GM18517 (cell line): ENCODE results near the gene APBB1.
A peak's percentile ranks its signal among the peaks of the same experiment; 100 is the strongest.

Experiments
- ATAC-seq: cut with Tn5 transposase; IDR thresholded peaks from one replicate; pipeline ENCODE4 v1.9.1; 2021; ENCODE audit warnings: mild to moderate bottlenecking, moderate library complexity; ENCODE audit not compliant: unreplicated experiment

Gene APBB1

DNA sequence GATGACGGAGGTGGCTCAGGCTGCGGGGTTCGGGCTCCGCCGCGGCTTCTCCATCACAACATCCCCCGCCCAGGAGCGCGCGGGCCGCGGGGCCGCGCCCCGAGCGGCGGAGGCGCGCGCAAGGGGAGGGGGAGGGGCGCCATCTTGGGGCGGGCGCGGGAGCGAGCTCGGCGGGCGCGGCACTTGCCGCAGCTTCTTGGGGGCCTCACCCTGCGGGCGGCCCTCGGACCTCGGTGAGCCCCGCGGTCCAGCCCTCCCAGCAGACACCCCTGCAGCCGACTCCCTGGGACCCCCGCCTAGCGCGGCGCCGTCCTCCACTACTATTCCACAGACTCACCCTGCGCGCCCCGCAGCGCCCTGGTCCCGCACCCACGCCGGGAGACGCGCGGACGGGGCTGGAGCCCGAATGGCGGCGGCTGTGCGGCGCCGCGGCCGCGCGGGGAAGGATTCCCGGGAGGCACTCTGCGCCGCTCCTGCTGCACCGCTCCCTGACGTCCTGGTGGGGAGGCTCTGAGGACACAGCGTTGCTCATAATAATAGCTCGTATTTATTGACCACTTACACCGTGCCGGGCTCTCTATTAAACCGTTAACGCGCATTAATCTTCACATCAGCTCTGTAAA, at the start of gene APBB1:
TSS of gene APBB1 (minus strand) at position 86 of the 623 bp plus-strand sequence. CDS start 7,747 bp downstream, outside the sequence.
- ATAC-seq = no peak

DNA sequence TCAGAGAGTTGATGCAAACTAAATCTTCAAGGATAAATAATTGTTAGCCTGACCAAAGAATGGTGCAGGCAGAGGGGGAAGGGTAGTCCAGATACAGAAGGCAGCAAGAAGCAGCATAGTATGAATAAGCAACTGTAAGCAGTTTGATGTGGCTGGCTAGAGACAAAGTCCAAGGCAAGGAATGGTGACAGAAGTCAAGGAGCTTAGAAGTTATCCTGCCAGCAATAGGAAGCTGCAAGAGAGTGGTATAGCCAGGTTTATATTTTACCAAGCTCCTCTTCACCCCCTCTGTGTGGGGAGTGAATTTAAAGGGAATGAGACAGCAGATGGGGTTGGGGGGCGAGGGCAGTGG, 40.2 kb upstream of the APBB1 start:
- no peak for ATAC-seq

DNA sequence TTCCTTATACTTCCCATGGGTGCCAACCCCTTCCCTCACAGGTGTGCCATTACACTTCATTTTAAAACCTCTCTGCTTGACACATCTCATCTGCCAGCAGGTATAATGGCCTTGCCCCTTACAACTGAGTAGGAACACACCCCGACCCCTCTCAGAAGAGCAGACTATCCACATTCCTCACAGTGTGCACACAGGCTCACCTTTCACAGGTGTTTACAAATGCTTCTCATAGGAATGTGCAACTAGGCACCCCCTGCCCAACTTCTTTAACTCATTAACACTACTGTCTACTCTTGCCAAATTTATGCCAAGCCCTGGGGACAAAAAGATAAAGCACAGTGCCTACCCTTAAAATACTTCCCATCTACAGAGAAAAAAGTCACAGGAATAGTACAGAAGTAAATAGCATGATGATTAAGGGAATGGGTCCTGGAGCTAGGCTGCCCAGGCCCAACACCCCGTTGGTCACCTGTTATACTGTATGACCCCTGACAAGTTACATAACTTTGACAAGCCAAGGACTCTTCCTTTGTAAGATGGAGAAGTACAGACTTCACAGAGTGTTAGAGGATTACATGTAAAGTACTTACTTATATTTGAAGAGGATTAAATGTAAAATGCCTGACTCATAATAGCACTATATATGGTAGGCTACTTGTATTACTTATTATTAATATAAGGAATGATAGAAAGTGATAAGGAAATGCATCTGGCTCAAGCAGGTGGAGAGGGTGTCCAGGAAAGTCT, 39.6 kb upstream of the APBB1 start:
- ATAC-seq = no peak

DNA sequence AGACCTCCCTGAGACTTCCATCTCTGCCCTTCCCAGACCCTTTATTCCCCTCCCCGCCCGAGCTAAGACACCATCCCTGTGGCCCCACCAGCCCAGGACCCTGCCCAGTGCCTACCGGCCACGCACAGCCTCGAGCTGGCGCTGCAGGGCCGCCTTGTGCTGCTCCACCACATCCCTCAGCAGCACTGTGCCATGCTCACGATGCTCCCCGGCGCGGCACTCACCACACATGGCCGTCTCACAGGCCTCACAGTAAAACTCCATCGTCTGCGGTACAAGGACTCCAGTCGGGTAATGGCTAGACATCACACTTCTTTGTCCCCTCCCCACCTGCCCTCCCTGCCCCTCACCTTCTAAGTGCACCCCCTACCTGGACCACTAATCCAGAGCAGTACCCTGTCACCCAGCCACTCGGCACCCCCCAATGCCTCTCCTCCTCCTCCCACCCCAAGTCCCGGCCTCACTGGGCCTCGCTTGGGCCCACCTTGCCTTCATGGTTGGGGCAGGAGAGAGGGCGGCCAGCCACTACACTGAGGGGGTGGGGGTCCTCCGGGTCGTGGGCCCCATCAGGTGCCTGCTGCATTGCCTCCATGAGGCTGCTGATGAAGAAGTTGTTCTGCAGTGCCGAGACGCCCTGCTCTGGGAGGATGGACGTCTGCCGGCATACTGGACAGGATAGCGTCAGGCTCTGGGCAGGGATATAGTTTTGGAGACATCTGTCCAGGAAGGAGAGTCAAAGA, 38.9 kb upstream of the APBB1 start:
- ATAC-seq = no peak

DNA sequence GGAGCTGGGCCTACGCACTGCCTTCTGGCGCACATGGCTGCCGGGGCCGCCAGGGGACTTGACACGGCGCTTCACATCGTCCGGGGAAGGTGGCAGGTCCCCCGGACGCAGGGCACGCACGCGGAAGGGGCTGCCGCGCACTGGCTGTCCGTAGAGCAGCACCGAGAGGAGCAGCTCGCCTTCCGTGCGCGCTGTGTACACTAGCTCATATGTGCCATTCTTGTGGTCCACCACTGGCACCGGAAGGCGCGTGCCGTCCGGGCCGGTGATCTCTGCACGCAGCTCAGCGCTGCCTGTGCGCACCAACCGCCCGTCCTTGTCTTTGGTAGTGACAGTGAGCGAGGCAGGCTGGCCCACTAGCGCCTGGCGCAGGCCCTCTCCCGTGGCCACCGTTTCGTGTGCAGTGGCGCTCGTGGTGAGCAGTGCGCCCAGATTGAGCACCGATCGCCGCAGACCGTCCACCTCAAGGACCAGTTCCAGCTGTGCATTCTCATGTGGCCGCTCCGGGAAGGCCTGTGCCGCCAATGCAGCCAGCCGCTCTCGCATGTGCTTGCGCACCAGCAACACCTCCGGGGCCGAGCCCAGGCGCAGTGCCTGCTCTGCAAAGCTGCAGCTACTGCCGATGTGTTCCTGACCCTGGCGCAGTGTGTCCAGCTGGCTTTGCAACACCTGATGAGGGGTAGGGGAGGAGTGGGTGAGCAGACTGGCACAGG, 37.6 kb upstream of the APBB1 start:
- no peak for ATAC-seq

DNA sequence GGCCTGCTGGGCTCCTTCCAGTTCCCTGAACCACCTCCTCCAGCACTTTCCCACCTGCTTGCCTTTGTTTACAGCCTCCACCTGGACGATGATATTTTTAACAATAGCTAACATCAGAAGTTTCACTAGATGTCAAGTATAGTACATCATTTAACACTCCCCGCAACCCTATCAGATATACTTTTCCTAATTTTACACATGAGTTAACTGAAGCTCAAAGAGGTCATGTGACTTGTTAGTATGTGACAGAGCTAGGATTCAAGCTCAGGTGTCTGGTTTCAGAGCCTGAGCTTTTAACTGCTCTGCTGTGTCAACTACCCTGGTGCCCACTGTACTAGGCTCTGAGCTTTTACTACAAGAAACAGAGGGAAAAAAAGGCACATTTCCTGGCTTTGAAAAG, 36.2 kb upstream of the APBB1 start:
- no peak for ATAC-seq

DNA sequence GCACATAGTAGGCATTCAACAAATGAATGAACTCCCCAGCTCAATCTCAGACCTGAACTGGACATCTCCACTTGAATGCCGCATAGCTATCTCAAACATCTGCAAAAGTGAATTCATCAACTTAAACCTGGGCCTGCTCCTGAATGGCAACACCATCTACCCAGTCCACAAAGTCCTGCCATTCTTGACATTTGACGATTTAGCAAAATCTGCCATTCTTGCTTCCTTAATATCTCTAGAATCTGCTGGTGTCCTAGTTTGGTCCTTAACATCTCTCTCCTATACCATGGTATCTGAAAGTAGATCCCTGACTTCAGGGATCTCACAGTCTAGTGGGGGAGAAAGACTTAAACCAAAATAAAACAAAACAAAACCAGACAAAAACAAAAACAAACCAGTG, 34.3 kb upstream of the APBB1 start:
- ATAC-seq = no peak

DNA sequence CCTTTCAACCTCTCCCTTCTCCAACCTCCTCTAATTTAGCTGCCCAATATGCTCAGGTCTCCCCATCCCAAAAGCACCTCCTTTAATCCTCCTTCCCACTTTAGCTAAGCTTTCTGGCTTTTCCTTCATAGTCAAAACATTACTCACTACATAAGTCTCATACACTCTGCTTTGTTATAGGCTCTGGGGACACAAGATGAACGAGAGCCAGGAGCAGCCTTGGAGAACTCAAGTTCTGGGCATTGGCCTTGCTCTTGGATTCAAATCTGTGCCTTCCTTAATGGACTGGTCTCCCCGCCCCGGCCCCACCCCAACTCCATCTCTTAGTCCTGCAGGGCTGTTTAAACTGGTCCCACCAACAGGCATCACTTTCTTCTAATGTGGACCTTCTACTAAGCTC, 33.3 kb upstream of the APBB1 start:
- no peak for ATAC-seq

DNA sequence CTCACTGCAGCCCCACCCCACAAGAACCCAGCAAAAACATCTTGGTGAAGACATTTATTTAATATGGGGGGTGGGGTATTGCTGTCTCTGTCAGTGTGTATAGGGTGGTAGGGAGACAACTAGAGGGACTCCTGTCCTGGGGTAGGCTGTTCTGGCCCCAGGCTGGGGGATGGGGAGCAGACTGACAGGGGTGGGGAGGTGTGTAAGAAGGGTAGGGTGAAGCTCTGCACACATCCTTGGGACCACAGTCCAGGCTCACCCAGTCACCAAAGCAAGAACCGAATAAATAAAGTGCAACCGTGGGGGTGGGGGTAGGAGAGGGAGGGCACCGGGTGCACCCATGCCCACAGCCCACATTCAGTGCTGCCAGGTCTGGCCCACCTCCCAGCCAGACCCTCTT, 29.7 kb upstream of the APBB1 start:
- ATAC-seq = no peak

DNA sequence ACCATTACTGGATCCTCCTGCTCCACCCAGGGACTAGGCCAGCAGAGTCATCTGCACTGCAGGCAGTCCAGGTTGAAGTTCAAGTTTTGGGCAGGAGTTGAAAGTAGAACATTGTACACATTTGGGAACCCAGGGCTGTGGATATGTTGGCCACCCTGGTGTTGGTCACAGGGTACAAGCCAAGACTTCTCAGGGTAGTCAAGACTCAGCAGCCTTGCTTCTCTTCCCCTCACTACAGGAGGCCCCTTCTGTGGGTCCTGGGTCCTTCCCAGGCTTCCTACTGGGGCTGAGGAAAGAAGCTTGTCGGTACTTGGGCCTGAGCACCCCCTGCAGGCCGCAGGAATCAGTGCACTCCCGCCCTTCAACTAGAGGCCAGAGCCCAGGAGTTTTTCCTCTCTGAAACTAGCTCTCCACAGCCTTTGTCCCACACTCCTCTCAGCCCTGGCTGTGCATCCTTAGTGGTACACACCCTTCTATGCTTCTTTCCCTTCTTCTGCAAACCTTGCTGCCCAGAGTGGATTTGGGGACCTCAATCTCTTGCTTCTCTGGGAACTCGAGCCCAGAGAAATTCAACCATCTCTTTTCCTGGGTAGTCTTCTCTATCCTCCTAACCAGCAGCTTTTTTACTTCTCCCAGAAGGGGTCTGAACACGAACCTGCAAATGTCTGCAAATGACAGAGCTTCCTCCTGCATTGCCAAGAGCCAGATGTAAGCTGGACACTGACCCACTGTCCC, 24.5 kb upstream of the APBB1 start:
- ATAC-seq = peak; percentile 72

DNA sequence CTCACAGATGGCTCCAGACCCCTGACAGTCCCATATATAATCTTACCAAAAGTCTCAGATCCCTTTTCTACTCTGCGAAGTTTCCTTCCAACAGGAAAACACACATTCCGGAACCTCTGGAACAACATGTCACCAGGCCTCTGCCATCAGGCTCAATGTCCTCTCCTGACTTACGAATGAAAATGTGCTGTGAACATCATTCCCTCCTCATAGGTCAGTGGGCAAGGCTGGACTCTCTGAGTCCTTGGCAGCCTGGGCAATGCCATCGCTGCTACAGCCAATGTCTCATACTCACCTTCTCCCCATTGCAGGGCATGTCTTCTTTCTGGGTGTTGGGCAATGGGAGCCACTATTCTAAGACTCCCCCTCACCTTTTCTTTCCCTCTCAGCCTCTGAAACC, 23.5 kb upstream of the APBB1 start:
- no peak for ATAC-seq

DNA sequence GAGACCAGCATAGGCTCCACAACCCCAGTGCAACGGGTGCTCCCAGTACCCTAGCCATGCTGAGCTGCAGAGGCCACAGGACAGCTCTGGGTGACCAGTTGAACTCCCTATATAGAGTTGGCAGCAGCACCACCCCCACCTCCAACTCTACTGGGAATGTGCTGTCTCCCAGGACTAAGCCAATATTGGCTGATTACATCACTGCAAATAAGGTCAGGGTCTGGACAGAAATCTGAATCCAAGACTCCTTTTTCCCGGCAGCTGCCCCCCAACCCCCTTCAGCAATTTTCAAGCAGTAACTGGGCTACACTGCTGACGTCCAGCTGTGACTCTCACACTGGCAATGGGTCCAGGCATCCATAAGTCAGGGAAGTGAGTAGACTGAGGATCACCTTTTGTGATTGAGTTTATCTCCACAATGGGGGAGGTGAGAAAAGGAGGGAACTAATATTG, 22.0 kb upstream of the APBB1 start, which contains the start of gene HPX:
TSS of gene HPX (minus strand) at position 82 of the 453 bp plus-strand sequence. CDS start at position 58, 24 bp downstream.
- no peak for ATAC-seq

DNA sequence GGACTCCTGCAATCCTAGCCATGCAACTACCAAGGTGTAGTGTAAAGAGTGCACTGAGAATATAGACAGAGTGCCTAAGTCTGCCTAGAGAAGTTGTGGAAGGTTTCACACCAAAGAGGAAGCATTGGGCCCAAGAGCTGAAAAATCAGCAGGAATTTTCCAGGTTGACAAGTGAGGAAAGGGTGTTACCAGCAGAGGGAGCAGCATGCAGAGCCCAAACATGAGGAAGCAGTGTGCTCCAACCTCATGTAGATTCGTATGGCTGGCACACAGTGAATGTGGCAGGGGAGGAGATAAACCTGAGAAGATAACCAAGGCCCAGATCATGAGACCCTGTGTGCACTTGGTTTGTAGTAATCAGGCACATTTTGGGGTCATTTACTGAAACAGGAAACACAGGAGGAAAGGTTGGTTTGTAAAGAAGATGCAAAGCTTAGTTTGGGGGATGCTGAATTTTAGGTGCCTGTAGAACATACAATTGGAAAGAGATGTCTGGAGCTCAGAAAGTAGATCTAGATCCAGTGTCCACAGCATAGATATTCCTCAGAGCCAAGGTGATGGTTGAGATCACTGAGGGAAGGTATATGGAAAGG, 20.2 kb upstream of the APBB1 start:
- ATAC-seq = no peak

DNA sequence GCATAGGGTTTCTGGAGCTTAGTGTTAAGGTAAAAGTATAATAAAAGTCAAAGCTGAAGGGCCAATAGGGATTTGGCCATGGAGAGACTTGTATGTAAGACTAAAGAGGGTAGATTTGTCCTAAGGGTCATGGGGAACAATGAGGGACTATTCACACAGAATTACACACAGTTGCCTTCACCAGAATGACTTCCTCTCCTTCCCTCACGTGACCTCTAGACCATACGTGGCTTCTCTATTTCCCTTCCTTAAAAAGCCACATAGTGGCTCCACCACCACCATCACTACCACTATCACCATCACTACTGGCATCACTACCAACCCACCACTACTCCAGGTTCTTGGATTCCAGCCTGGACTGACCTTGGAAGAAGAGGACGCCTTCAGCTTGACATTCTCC, 19.1 kb upstream of the APBB1 start:
- ATAC-seq = no peak

DNA sequence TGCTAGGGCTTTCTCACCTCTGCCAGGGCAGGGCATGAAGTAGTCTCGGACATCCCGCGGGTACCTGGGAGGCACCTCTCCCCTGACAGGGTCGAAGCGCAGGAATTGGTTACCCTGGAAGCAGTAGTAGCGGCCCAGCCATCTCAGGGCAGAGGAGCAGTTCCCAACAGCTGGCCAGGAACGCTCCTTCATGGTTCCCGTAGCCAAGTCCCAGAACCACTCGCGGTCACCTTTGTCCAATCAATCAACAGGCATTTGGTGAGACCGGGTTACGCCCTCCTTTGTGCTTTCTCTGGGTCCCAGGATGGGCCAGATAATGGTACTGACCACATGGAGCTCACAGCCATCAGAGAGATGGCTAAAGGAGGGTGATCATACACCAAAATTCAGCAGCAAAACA, 18.5 kb upstream of the APBB1 start:
- ATAC-seq = no peak

DNA sequence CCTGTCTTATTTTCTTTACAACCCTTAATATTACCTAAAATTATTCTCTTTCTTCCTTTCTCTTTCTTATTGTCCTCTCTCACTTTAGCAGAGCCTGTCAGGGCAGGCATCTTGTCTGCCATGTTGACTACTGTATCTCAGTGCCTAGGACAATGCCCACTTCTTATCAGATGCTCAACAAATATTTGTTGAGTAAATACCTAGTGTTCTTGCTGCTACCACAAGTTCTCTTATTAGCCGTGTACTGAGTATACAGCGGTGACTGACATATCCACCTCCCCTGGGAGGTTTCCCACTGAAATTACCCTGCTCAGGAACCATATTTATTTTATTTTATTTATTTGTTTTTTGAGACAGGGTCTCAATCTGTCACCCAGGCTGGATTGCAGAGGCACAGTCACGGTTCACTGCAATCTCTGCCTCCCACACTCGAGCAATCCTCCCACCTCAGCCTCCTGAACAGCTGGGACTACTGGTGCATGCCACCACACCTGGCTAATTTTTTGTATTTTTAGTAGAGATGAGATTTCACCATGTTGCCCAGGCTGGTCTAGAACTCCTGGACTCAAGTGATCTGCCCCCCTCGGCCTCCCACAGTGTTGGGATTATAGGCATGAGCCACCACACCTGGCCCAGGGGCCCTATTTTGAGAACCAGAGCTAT, 15.2 kb upstream of the APBB1 start:
- peak; percentile 58 for ATAC-seq

DNA sequence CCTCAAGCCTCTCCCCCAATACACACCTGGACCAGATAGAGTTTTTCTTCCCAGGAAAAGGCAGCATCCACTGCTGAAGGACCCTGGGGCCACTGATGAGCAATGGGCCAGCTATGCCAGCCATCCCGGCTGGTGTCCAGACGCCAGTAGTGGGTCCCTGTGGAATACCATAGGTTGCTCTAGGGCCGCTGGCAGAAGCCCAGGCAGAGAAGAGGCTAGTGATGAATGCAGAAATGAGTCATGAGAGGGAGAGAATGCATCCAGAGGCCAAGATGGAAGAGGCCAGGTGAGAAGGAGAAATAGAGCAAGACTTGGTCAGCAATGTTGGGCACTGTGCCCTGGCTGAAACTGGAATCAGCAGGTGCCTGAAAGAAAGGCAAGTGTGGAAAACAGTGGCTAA, 13.0 kb upstream of the APBB1 start:
- no peak for ATAC-seq

DNA sequence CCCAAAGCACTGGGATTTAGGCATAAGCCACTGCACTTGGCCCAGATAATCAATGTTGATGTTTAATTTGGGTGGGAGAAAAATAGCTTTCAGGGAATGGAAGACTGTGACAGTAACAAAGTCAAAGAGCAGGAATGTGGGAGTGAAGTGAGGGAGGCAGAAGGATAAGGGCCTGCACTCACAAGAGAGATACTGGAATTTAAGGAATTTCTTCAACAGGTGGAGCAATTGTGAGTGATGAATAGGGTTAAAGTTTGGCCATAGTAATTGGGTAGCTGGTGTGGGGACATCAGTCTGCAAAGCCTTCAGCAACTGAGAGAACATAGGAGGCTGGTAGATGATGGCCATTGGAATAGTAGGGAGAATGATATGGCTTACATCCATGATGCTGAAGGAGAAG, 8.6 kb upstream of the APBB1 start:
- no peak for ATAC-seq

DNA sequence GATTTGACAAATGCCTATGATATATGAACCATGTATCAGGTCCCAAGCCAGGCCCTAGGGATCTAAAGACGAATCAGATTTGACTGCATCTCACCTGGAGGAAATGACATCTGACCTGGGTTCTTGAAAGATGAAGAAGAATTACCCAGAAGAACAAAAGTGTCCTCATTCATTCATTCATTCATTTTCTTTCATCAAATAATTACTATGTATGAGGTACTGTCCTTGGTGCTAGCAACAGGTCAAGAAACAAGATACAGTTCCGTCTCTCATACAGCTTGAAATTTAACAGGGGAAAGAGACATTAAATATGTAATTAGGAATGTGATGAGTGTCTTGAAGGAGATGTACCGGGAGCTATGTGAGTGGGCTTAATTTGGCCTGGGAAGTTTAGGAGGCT, 1.8 kb upstream of the APBB1 start:
- no peak for ATAC-seq

DNA sequence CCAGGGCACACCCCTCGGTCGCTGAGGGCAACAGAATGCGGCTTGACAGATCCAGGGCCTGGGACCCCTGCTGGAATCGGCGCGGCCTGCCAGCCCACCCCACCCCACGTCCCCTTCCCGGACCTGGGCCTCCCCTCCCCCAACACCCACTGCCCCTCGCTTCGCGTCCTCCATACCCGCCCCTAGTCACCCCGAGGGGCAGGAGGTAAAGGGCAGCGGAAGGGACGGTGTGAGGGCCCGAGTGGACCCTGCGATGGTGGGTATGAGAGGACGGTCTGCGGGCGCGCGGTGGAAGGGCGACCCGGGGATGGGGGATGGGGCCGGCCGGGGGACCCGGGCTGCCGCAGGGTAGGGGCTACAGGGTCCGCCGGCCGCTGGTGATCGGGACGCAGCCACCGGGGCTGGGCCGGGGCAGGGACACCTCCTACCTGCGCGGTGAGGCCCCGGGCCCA, 311 bp downstream of the APBB1 start:
- no peak for ATAC-seq
